Smooth muscle cell (in vitro differentiated cells): Measurements from ENCODE around the gene SNAI3. TPM values are rescaled to one million over a fixed set of nuclear protein-coding genes. Genes with fewer than 3 reads are reported as not detected.

Experiments
- DNase-seq: peaks from one replicate; lab custom pipeline; 2025; ENCODE audit not compliant: unreplicated experiment; lab: John Stamatoyannopoulos, UW
- H2AFZ ChIP-seq: fragments of 200-600 bp; sonication (generic); 2 replicates; pipeline ENCODE4 v1.6.0; 2016; ENCODE audit warnings: antibody characterized with exemption, low read depth, mild to moderate bottlenecking
- H3F3A ChIP-seq: fragments of 200-600 bp; sonication (generic); 2 replicates; pipeline ENCODE4 v1.6.0; 2017; ENCODE audit warnings: antibody characterized with exemption, low read depth
- H3K27ac ChIP-seq: fragments of 200-600 bp; sonication (generic); 2 replicates; pipeline ENCODE4 v1.5.1; 2016; ENCODE audit warnings: low read depth, mild to moderate bottlenecking
- H3K27me3 ChIP-seq: fragments of 200-600 bp; sonication (generic); 2 replicates; pipeline ENCODE4 v1.6.1; 2016; ENCODE audit warnings: low read depth, mild to moderate bottlenecking
- H3K36me3 ChIP-seq: fragments of 200-600 bp; sonication (generic); 2 replicates; pipeline ENCODE4 v1.5.1; 2016; ENCODE audit warnings: low read depth
- H3K4me1 ChIP-seq: fragments of 200-600 bp; sonication (generic); 2 replicates; pipeline ENCODE4 v1.5.1; 2016; ENCODE audit warnings: low read depth
- H3K4me2 ChIP-seq: fragments of 200-600 bp; sonication (generic); 2 replicates; pipeline ENCODE4 v1.6.0; 2016; ENCODE audit warnings: mild to moderate bottlenecking
- H3K4me3 ChIP-seq: fragments of 200-600 bp; sonication (generic); 2 replicates; pipeline ENCODE4 v1.5.1; 2016; ENCODE audit warnings: mild to moderate bottlenecking
- H3K79me2 ChIP-seq: fragments of 200-600 bp; sonication (generic); 2 replicates; pipeline ENCODE4 v1.6.0; 2016; ENCODE audit warnings: low read depth, mild to moderate bottlenecking
- H3K9ac ChIP-seq: fragments of 200-600 bp; sonication (generic); 2 replicates; pipeline ENCODE4 v1.6.0; 2016; ENCODE audit warnings: low read depth
- H3K9me3 ChIP-seq: fragments of 200-600 bp; sonication (generic); replicated peaks from 2 replicates; pipeline ENCODE4 v1.5.1; 2016; ENCODE audit warnings: low read depth
- H4K20me1 ChIP-seq: fragments of 200-600 bp; sonication (generic); 2 replicates; pipeline ENCODE4 v1.6.0; 2016; ENCODE audit warnings: low read depth
- CTCF ChIP-seq: fragments of 200-600 bp; sonication (generic); IDR thresholded peaks from 2 replicates; pipeline ENCODE4 v1.5.1; 2017; ENCODE audit warnings: borderline replicate concordance, mild to moderate bottlenecking, antibody characterized with exemption; ENCODE audit not compliant: insufficient read depth, poor library complexity, severe bottlenecking
- WGBS: methylation state at CpG from one replicate; pipeline ENCODE4 v1.1.7; 2016; ENCODE audit warnings: low lambda C conversion rate; 5-methylcytosine and 5-hydroxymethylcytosine counted together
- polyA plus RNA-seq: library from polyadenylated mRNA; unstranded; fragments of >200 nt; fragmentation: Nextera tagmentation; extraction: Ambion mirVana; gene quantifications from 2 replicates; pipeline ENCODE4 v1.2.1, GENCODE V29; 2016
- total RNA-seq: library from RNA; depleted of rRNA; stranded (reverse); fragments of >200 nt; gene quantifications from 2 replicates; pipeline ENCODE4 v1.2.3, GENCODE V29; 2014

SNAI3 gene
- total and polyA plus RNA-seq, 2 experiments from 2014 or later: 0.22 to 1.4 TPM

- 11% methylated on average over 32 of the region's 33 CpGs for WGBS
- Histone ChIP-seq H3K27me3 (peaks cover 38% of the 10 kb centered on the region), H3K36me3 (no peaks in the 10 kb centered on the region), H3K4me2 (peak overlapping the region; percentile 99), H3K79me2 (no peaks in the 10 kb centered on the region), H4K20me1 (no peaks in the 10 kb centered on the region), H3K9me3 (no peaks in the 10 kb centered on the region), H3K27ac (no peak overlapping the region), H2AFZ (no peak overlapping the region), H3K4me3 (peak overlapping the region; percentile 67), H3F3A (no peaks in the 10 kb centered on the region), H3K9ac (no peak overlapping the region), H3K4me1 (peaks cover 14% of the 10 kb centered on the region)
- DNase-seq: peak; percentile 9
- peak; percentile 67 for TF ChIP-seq CTCF
Measured at GRCh38 chr16:88685156-88686061, 898 bp downstream of the SNAI3 start.

- no peak for TF ChIP-seq CTCF
- Histone ChIP-seq H3K36me3 (no peaks in the 10 kb centered on the region), H3K9ac (no peak overlapping the region), H3K4me3 (no peak overlapping the region), H3K4me2 (no peak overlapping the region), H2AFZ (no peak overlapping the region), H4K20me1 (no peaks in the 10 kb centered on the region), H3F3A (no peaks in the 10 kb centered on the region), H3K4me1 (peaks cover 14% of the 10 kb centered on the region), H3K27me3 (peaks cover 33% of the 10 kb centered on the region), H3K27ac (no peak overlapping the region), H3K9me3 (no peaks in the 10 kb centered on the region), H3K79me2 (no peaks in the 10 kb centered on the region)
- 86% methylated on average over 15 of the region's 15 CpGs for WGBS
- no peak for DNase-seq
Measured at GRCh38 chr16:88684569-88685155, 1.6 kb downstream of the SNAI3 start.

GRCh38 chr16:88681709-88682451 lies 4.4 kb downstream of the SNAI3 start:
- H3K27ac ChIP-seq: no peak overlapping the region
- H3K36me3 ChIP-seq: no peaks in the 10 kb centered on the region
- no peaks in the 10 kb centered on the region for H3K79me2 ChIP-seq
- peaks cover 27% of the 10 kb centered on the region for H3K27me3 ChIP-seq
- H3K4me1 ChIP-seq: peaks cover 9% of the 10 kb centered on the region
- no peak overlapping the region for H2AFZ ChIP-seq
- H3K4me3 ChIP-seq: no peak overlapping the region
- no peak overlapping the region for H3K4me2 ChIP-seq
- H3F3A ChIP-seq: no peaks in the 10 kb centered on the region
- no peaks in the 10 kb centered on the region for H4K20me1 ChIP-seq
- H3K9me3 ChIP-seq: no peaks in the 10 kb centered on the region
- no peak overlapping the region for H3K9ac ChIP-seq
- no peak for DNase-seq
- WGBS: 81% methylated on average over 21 of the region's 21 CpGs
- TF ChIP-seq CTCF: no peak
